Endometrium (tissue), 2 donors: Measurements from ENCODE around the gene TNRC18.
"Not testable (repeated sequence)": the region's sequence is repeated elsewhere in the genome, so short reads cannot be mapped to it uniquely, and the experiment has no call there.

Source experiments
- FAIRE-seq: peaks from 2 replicates; lab custom pipeline; 2012; peaks lifted over from hg19 to GRCh38; lab: Jason Lieb, UNC
- donor health status: control.
- donor health status: control.

Gene TNRC18

DNA sequence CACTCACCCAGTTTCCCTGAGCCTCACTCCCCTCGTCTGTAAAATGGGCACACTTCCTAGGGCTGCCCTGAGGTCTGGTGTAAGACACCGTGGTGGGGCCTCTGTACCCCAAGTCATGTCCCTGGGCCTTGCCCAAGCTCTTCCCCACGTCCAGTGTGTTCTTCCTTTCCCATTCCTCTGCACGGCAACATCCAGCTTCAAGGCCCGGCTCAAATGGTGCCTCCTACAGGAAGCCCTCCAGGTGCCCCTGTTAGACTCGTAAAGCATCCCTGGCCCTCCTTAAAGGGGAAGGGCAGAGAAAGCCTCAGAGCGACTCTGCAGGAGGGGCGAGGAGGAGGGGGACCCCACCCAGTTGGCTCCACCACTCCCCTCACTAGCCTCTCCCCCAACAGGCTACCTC is 132.3 kb downstream of the TNRC18 start:
- FAIRE-seq, result no peak

GRCh38 chr7:5289355-5289754 is 134.3 kb downstream of the TNRC18 start:
- no peak for FAIRE-seq

GRCh38 chr7:5288560-5288959 is 135.1 kb downstream of the TNRC18 start:
- not testable (repeated sequence) for FAIRE-seq

GRCh38 chr7:5287802-5288201 is 135.8 kb downstream of the TNRC18 start:
- FAIRE-seq, result no peak

- not testable (repeated sequence) for FAIRE-seq
Observed at GRCh38 chr7:5287373-5287772, 136.3 kb downstream of the TNRC18 start.

DNA sequence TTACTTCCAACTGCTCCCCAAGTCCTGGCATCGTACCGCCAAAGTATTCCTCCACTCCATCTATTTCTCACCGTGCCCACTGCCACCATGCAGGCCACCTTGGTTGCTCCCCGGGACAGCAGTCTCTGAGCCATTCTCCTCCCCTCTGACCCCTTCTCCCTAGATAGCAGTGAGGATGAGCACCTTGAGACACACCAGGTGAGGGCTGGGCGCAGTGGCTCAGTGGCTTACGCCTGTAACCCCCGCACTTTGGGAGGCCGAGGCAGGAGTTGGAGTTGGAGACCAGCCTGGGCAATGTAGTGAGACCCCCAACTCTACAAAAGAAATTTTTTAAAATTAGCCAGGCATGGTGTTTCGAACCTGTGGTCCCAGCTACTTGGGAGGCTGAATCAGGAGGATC is 136.7 kb downstream of the TNRC18 start:
- FAIRE-seq, result no peak

DNA sequence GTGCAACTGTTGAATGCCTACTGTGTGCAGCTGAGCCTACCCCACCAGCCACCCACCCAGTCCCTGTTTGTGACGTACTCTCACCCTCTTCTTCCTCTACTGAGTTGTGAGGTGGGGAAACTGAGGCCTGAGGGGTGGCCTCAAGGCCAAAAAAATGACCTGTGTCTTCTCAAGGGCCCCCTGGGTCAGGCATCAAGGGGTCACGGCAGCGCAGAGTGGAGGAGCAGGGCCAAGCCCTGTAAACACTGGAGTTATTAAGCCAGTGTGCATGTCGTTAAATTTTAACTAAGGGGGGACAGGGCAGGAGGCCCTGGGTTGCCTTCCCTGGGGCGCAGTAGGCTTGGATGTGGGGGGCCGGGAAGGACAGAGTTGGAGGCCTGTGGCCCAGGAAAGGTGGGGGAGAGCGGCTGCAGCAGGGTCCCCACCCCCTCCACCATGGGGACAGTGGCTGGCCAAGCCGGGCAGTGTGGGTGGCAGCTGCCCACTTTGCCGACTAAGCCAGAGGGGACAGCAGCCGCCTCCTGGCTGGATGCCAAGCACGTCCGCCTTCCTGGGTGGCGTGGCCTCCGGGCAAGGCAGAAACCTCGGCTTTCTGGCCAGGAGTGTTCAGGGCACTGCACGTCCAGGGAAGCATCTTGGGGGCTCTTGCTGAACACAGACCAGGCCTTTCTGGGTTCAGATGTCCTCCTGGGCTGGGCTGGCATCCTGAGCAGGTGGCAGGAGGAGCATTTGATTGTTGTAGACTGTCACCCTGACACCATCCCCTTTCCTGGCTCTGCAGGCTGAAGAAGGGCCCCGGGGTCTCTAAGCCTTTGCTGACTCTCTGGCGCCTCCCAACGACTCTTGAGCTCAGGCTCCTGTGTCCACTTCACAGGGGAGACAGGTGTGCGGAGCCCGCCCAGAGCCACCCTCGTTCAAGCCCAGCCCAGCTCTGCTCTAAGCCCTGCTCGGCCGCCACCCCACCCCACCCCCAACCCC is 139.0 kb downstream of the TNRC18 start:
- no peak for FAIRE-seq

DNA sequence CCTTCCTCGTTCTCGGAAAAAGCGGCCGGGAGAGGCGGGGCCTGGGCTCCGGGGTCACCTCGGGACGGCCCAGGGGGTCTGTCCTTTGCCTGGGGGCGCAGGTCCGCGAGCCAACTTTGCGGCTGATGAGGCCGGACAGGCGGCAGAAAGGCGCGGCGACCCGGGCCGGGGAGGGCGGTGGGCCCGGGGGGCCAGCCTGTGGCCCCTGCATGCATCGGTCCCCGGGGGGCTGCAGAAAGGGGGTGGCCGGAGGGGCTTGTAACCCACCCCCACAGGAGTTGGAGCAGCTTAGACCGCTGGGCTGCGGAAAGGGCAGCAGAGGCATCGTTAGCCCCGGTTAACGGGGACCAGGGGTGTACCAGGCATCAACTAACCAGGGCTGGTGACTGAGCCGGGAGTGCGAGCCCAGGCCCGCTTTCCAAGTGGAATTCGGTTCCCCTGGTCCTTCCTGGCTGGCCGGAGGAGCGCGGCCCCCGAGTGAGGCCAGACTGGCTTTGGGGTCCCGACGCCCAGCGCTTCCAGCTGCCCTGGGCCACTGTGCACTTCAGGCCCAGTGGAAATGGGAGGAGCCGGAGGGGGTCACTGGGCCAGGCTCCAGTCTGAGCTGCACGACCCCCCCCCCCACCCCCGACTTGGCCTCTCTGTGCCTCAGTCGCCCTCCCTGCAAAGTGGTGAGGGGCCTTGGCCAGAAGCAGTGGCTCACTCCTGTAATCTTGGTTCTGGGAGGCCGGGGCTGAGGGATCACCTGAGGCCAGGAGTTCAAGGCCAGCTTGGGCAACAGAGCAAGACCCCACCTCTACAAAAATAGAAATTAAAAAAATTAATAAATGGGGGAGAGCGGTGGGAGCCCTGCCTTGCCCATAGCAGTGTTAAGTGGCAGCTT is 140.0 kb downstream of the TNRC18 start:
- FAIRE-seq, result no peak

- FAIRE-seq, result no peak
Observed at GRCh38 chr7:5282543-5283316, 140.9 kb downstream of the TNRC18 start, which contains the start of gene SLC29A4. Gene SLC29A4, plus strand, starts transcription at chr7:5282943. Its CDS starts 4,874 bp downstream, at chr7:5287817.

- FAIRE-seq, result not testable (repeated sequence)
Observed at GRCh38 chr7:5281598-5282500, 141.8 kb downstream of the TNRC18 start.

DNA sequence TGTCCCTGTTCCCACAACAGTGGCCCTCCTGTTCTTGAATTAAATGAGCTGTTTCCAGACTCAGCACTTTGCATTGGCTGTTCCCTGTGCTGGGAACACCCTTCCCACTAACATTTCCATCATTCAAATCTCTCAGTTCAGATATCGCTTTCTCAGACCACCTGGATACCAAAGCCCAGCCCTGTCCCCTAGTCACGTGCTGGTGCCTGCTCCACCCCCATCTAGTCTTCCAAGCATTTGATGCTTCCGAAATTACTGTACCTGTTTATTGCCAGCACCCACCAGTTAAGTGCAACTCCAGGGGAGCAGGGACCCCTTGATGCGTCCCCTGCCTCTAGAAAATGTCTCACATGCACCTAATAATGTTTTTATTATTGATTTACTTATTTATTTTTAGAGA is 143.9 kb downstream of the TNRC18 start:
- FAIRE-seq, result no peak

DNA sequence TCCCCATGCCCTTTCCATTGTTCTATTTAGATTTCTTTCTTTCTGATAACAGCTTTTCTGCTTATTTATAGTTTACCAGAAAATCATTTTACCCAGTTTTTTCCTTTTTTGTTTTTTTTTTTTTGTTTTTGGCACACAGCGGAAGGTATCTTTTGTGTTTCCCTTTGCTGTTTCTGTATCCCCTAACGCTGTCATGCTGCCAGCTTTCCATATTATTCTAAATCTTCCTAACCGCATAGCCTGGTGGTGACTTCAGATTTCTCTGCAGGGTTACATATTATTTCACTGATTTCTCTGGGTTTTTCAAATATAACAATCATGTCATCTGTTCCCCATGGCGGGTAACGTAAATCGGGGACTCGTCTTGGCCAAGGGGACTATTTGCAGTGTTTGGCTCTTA is 144.9 kb downstream of the TNRC18 start:
- FAIRE-seq, result peak; percentile 23

GRCh38 chr7:5276611-5277010 is 147.0 kb downstream of the TNRC18 start:
- no peak for FAIRE-seq

DNA sequence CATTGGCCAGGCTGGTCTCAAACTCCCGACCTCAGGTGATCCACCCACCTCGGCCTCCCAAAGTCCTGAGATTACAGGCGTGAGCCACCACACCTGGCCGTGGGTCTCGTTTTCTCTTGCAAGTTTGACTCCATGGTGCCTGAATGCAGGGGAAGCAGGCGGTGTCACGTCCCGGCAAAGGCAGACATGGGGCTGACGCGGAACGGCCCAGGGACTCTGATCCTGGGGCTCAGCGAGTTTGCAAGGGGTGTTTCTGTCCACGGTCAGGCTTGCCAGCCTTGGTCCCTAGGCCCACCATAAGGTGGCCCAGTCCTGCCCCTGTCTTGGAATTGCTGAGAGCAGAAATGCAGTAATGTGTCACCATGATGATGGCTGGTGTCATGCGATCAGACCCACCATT is 147.5 kb downstream of the TNRC18 start:
- FAIRE-seq, result not testable (repeated sequence)

DNA sequence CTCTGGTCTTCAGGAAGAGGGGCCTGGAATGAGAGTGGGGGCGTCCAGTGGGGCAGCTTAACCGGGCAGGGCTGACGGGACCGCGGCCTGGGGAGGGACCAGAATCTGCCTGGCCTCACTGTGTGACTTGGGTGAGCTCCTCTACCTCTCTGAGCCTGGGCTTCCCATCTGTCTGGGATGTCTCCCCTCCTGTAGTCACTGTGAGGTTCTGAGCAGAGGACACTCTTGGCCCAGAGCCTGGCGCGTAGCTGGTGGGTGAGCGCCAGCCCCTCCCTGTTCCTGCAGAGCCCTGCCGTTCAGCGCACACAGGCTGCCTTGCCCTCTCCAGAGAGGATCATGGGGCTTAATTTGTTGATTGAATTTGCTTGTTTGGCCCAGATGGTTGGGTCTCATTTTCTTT is 148.1 kb downstream of the TNRC18 start:
- not testable (repeated sequence) for FAIRE-seq

DNA sequence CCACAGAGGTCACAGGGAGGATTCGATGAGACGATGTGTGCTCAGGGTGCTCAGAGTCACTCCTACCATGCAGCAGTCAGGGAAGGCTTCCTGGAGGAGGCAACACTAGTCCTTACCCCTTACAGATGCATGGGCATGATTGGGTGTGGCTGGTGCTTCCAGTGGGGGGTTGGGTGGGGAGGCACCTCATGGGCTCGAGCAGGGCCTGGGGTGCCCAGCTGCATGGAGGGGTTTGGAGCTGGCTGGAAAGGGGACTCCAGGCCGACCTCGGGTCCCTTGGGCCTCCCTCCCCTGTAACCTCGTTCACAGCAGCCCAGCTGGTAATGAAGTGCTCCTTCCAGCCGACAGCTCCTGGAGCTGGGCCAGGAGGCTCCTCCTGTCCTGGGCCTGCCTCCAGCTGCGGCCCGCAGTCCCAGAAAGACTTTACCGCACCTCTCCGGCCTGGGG is 148.6 kb downstream of the TNRC18 start:
- FAIRE-seq, result not testable (repeated sequence)

DNA sequence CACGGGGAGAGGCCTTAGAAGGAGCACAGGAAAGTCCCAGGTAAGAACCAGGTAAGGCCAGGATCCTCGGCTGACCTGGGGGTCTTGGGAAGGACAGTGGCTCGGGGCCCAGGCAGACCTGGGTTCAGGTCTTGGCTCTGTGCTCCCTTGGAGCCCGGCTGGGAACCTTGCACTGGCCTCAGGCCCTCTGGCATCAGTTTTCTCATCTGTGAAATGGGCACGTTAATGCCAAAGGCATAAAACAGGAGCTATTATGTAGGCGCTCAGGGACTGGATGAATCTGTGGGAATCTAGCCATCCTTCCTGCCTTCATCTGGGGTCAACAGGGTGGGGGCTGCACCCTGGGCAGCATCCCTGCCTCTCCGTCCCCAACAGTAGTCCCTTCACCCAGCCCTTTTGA is 149.2 kb downstream of the TNRC18 start:
- FAIRE-seq, result no peak

GRCh38 chr7:5273831-5274405 is 149.7 kb downstream of the TNRC18 start:
- FAIRE-seq, result not testable (repeated sequence)

GRCh38 chr7:5270788-5271187 is 152.8 kb downstream of the TNRC18 start:
- FAIRE-seq, result no peak

DNA sequence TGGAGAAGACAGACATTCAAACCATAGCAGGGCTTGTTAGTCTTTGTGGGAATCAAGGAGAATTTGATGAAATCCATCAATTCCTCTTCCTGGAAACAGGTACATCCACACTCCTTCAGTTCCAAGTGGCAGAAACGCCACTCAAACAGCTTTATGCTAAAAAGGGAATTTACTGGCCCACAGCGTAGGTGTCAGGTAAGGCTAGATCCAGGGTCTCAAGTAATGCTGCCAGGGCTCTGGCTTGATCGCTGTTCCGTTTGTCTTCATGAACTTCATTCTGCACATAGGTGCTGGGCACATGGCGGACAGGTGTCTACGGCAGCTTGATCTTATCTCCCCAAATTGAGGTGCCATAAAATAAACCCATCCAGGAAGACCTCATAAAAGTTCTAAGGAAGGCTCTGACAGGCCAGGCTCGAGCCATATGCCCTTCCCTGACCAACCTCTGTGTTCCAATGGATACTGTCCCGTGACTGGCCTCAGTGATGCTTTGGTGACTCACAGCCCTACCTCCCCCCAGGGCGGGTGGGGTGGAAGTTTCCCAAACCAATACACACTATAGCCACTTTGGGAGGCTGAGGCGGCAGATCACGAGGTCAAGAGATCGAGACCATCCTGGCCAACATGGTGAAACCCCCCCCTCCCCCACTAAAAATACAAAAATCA is 153.5 kb downstream of the TNRC18 start:
- FAIRE-seq, result not testable (repeated sequence)
